Measurements from ENCODE around the gene F2RL3. TPM values are rescaled to one million over a fixed set of nuclear protein-coding genes. Genes with fewer than 3 reads are reported as not detected.

F2RL3 gene
- total RNA-seq, 6 experiments from 2014 or later: 0.07 to 0.62 (median 0.28) TPM

DNA sequence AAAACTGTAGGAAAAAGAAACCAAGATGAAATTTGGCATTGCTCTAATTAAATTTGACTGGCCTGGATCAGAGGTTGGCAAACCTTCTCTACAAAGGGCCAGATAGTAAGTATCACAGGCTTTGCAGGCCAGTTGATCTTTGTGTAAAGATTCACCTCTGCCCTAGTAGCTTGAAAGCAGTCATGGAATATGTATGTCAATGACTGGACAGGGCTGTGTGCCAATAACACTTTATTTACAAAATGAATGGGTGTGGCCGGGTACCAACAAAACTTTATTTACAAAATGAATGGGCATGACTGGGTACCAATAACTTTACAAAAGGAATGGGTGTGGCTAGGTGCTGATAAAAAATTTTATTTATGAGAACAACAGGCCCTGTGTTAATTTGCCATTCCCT lies 39.6 kb upstream of the F2RL3 start:
- 29% methylated on average over 1 of the region's 1 CpG for WGBS (ENCODE audit: insufficient coverage, low coverage, low lambda C conversion rate, missing lambda C conversion rate)
- intact Hi-C loops (cut with DNase I): no loop called here
- TF ChIP-seq POLR2A (IDR thresholded peaks at IDR 0.05): no peak
- TF ChIP-seq, protein P1, sequence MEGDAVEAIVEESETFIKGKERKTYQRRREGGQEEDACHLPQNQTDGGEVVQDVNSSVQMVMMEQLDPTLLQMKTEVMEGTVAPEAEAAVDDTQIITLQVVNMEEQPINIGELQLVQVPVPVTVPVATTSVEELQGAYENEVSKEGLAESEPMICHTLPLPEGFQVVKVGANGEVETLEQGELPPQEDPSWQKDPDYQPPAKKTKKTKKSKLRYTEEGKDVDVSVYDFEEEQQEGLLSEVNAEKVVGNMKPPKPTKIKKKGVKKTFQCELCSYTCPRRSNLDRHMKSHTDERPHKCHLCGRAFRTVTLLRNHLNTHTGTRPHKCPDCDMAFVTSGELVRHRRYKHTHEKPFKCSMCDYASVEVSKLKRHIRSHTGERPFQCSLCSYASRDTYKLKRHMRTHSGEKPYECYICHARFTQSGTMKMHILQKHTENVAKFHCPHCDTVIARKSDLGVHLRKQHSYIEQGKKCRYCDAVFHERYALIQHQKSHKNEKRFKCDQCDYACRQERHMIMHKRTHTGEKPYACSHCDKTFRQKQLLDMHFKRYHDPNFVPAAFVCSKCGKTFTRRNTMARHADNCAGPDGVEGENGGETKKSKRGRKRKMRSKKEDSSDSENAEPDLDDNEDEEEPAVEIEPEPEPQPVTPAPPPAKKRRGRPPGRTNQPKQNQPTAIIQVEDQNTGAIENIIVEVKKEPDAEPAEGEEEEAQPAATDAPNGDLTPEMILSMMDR (IDR thresholded peaks at IDR 0.05): no peak
- no peak overlapping the region for H3K4me3 ChIP-seq
- peak in 1 of 4 donors; percentile 28 for ATAC-seq
- H3K27ac ChIP-seq: no peak overlapping the region
- no peaks in the 10 kb centered on the region for H3K9me3 ChIP-seq
- no peak for DNase-seq
- H3K27me3 ChIP-seq: no peaks in the 10 kb centered on the region
- H3K4me1 ChIP-seq: no peaks in the 10 kb centered on the region
- H3K36me3 ChIP-seq: peaks cover 0 to 68% (median 27%) of the 10 kb centered on the region in 4 donors

DNA sequence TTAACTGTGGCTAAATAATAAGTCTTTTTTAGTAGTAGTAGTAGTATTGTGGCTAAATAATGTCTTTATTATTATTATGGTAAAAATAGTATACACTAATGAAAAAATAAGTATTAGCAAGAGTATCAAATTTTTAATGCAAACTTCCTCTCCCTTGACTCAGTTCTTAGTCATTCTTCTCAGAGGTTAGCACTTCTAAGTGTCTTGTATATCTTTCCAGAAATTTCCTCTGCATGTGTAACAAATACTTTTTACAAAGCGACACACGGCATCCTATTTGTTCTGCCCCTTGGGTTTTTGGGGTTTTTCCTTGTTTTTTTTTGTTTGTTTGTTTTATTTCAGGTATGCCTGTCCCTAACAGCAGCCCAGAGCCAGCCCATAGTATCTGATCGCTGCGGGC lies 38.7 kb upstream of the F2RL3 start:
- intact Hi-C loops (cut with DNase I): no loop called here
- H3K4me3 ChIP-seq: no peak overlapping the region
- peaks cover 0 to 73% (median 27%) of the 10 kb centered on the region in 4 donors for H3K36me3 ChIP-seq
- no peak for DNase-seq
- H3K27me3 ChIP-seq: no peaks in the 10 kb centered on the region
- TF ChIP-seq, protein P1 (IDR thresholded peaks at IDR 0.05): no peak
- TF ChIP-seq POLR2A (IDR thresholded peaks at IDR 0.05): no peak
- H3K27ac ChIP-seq: no peak overlapping the region
- no peaks in the 10 kb centered on the region for H3K4me1 ChIP-seq
- 93% methylated on average over 4 of the region's 4 CpGs for WGBS (ENCODE audit: insufficient coverage, low coverage, low lambda C conversion rate, missing lambda C conversion rate)
- no peak for ATAC-seq
- no peaks in the 10 kb centered on the region for H3K9me3 ChIP-seq

DNA sequence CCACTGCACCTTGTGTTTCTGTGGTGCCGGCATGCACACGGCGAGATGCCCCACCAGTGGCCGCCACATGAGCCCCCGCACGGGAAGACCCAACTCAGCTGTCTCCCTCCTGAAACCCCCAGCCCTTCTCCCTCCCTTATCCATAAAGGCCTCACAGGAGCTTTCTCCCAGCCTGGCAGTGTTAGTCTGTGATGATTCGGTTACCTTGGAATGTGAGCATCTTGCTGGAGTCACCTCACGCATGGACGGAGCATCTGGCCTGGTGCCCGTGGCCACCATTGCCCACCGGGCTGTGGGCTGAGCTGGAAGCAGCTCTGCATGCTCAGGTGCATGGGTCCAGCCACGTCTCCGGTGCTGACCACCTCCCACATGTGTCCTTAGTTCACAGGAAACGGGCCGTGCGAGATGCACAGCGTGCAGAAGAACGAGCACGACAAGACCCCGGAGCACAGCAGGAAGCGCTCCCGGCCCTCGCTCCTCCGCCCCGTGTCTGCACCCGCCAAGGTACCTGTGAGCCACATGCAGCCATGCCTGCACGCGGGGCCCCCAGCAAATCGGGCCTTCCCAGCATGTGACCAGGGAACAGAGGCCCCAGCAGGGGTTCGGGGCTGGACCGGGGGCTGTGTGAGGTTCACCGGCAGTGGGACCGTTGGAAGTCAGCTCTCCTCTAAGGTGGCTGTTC lies 37.6 kb upstream of the F2RL3 start:
- no peaks in the 10 kb centered on the region for H3K4me1 ChIP-seq
- H3K27me3 ChIP-seq: no peaks in the 10 kb centered on the region
- 93% methylated on average over 3 of the region's 33 CpGs for WGBS (ENCODE audit: insufficient coverage, low coverage, low lambda C conversion rate, missing lambda C conversion rate)
- H3K27ac ChIP-seq: no peak overlapping the region
- TF ChIP-seq, protein P1 (IDR thresholded peaks at IDR 0.05): no peak
- TF ChIP-seq POLR2A (IDR thresholded peaks at IDR 0.05): no peak
- intact Hi-C loops (cut with DNase I): no loop called here
- no peak overlapping the region for H3K4me3 ChIP-seq
- DNase-seq: no peak
- peaks cover 0 to 69% (median 27%) of the 10 kb centered on the region in 4 donors for H3K36me3 ChIP-seq
- ATAC-seq: no peak
- no peaks in the 10 kb centered on the region for H3K9me3 ChIP-seq

DNA sequence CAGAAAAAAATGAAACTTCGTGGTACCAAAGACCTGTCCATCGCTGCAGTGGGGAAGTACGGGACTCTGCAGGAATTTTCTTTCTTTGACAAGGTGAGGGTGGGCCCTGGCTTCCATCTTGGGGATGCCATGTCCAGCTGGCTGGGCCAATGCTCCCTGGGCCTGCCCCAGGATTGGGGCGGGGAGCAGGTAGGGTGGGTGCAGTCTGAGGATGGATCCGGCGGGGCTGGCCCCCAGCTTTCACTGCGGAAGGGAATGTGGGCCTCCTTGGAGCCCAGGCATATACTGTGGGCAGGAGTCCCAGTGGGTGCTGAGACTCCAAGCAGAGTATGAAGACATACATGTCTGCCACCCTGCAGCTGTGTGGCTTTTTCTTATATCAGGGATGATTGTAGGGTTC lies 35.7 kb upstream of the F2RL3 start:
- no peak for DNase-seq
- no peak for ATAC-seq
- H3K36me3 ChIP-seq: peaks cover 0 to 56% (median 19%) of the 10 kb centered on the region in 4 donors
- WGBS (ENCODE audit: insufficient coverage, low coverage, low lambda C conversion rate, missing lambda C conversion rate): no CpG with 5 or more reads among the region's 7 CpGs
- H3K9me3 ChIP-seq: no peaks in the 10 kb centered on the region
- TF ChIP-seq, protein P1 (IDR thresholded peaks at IDR 0.05): no peak
- TF ChIP-seq POLR2A (IDR thresholded peaks at IDR 0.05): no peak
- intact Hi-C loops (cut with DNase I): no loop called here
- no peak overlapping the region for H3K27ac ChIP-seq
- H3K27me3 ChIP-seq: no peaks in the 10 kb centered on the region
- no peak overlapping the region for H3K4me3 ChIP-seq
- H3K4me1 ChIP-seq: no peaks in the 10 kb centered on the region
